GM19467 (cell line): ENCODE data around the gene CDPF1.
A peak's percentile ranks its signal among the peaks of the same experiment; 100 is the strongest.

Experiments used
- ATAC-seq: cut with Tn5 transposase; IDR thresholded peaks from one replicate; pipeline ENCODE4 v1.9.1; 2021; ENCODE audit warnings: mild to moderate bottlenecking, moderate library complexity; ENCODE audit not compliant: unreplicated experiment

Gene CDPF1

GRCh38 chr22:46250035-46250782 is at the start of gene CDPF1:
Gene CDPF1 (minus strand): TSS chr22:46250293. CDS start chr22:46248284, 2,009 bp downstream.
- peak; percentile 76 for ATAC-seq

GRCh38 chr22:46299101-46299500 is 49.0 kb upstream of the CDPF1 start:
- ATAC-seq, result no peak

GRCh38 chr22:46297151-46297812 is 47.2 kb upstream of the CDPF1 start:
- ATAC-seq, result peak; percentile 5

- peak; percentile 91 for ATAC-seq
Observed at GRCh38 chr22:46296257-46297150, 46.4 kb upstream of the CDPF1 start, which contains the start of gene GTSE1. Gene GTSE1 (plus strand): TSS chr22:46296870. CDS start chr22:46297401, 531 bp downstream.

GRCh38 chr22:46295277-46295971 is 45.3 kb upstream of the CDPF1 start:
- ATAC-seq, result no peak

- ATAC-seq, result no peak
Observed at GRCh38 chr22:46294784-46295183, 44.7 kb upstream of the CDPF1 start.

GRCh38 chr22:46293577-46294260 is 43.6 kb upstream of the CDPF1 start:
- ATAC-seq, result no peak

GRCh38 chr22:46292732-46293131 is 42.6 kb upstream of the CDPF1 start:
- ATAC-seq, result no peak

- ATAC-seq, result no peak
Observed at GRCh38 chr22:46292173-46292572, 42.1 kb upstream of the CDPF1 start.

GRCh38 chr22:46290843-46291785 is 41.0 kb upstream of the CDPF1 start:
- ATAC-seq, result no peak

GRCh38 chr22:46290121-46290842 is 40.2 kb upstream of the CDPF1 start:
- no peak for ATAC-seq

GRCh38 chr22:46289244-46289891 is 39.3 kb upstream of the CDPF1 start:
- no peak for ATAC-seq

- no peak for ATAC-seq
Observed at GRCh38 chr22:46288846-46289243, 38.8 kb upstream of the CDPF1 start.

- peak; percentile 68 for ATAC-seq
Observed at GRCh38 chr22:46287873-46288751, 38.0 kb upstream of the CDPF1 start.

- ATAC-seq, result no peak
Observed at GRCh38 chr22:46286941-46287872, 37.1 kb upstream of the CDPF1 start.

- no peak for ATAC-seq
Observed at GRCh38 chr22:46286006-46286405, 35.9 kb upstream of the CDPF1 start.
